Transverse colon (tissue), 4 donors: ENCODE measurements around the gene MECR. TPM values are rescaled to one million over a fixed set of nuclear protein-coding genes. Genes with fewer than 3 reads are reported as not detected.

ENCODE experiments used
- DNase-seq: peaks from one replicate; pipeline ENCODE4 v3.0.0-alpha.2; 2019
- H3K27ac ChIP-seq, 4 donors: fragments of 200-600 bp; sonication (generic); 2 replicates each; pipeline ENCODE4 v1.5.1; 2016 to 2018; ENCODE audit warnings: inconsistent platforms in 4 of 4
- H3K27me3 ChIP-seq: fragments of 200-600 bp; sonication (generic); 2 replicates; pipeline ENCODE4 v1.5.1; 2017; ENCODE audit warnings: inconsistent platforms
- H3K36me3 ChIP-seq, 4 donors: fragments of 200-600 bp; sonication (generic); 2 replicates each; pipeline ENCODE4 v1.5.1; 2017 to 2019; ENCODE audit warnings: inconsistent platforms in 4 of 4
- H3K4me1 ChIP-seq, 4 donors: fragments of 200-600 bp; sonication (generic); 2 replicates each; pipeline ENCODE4 v1.5.1; 2017 to 2020; ENCODE audit warnings: inconsistent platforms in 4 of 4
- H3K4me3 ChIP-seq, 4 donors: fragments of 200-600 bp; sonication (generic); 1 replicate in 1 of 4; 2 replicates in 3 of 4; pipeline versions ENCODE4 v1.5.1 to v1.6.1; 2017 to 2019; ENCODE audit warnings: inconsistent platforms in 4 of 4
- H3K9me3 ChIP-seq, 2 donors: fragments of 200-600 bp; sonication (generic); 2 replicates each; pipeline ENCODE4 v1.5.1; 2017 to 2019; ENCODE audit warnings: inconsistent platforms in 2 of 2
- CTCF ChIP-seq, 5 experiments: fragments of 200-600 bp in 3 of 5; fragments of 450-650 bp in 2 of 5; sonication (generic) in 3 of 5; IDR thresholded peaks; 1 replicate in 2 of 5; 2 replicates in 3 of 5; pipeline ENCODE4 v1.5.1; 2016 to 2017; ENCODE audit warnings: antibody characterized with exemption in 5 of 5, inconsistent platforms in 3 of 5, mild to moderate bottlenecking in 2 of 5, moderate library complexity in 1 of 5
- EP300 ChIP-seq: sonication (generic); formaldehyde crosslinking; IDR thresholded peaks from one replicate; pipeline ENCODE4 v1.6.1; 2017; ENCODE audit warnings: antibody characterized with exemption, low read depth
- POLR2A ChIP-seq: fragments of 450-650 bp; IDR thresholded peaks from one replicate; pipeline ENCODE4 v1.6.1; 2016; ENCODE audit warnings: antibody characterized with exemption, mild to moderate bottlenecking, moderate library complexity
- POLR2AphosphoS5 ChIP-seq, 3 donors: sonication (generic); formaldehyde crosslinking; IDR thresholded peaks; one replicate each; pipeline ENCODE4 v1.6.1; 2016; ENCODE audit warnings: antibody characterized with exemption in 3 of 3
- WGBS, 2 donors: methylation state at CpG; one replicate each; pipeline ENCODE4 v1.1.5; 2018; ENCODE audit warnings: low coverage in 1 of 2; 5-methylcytosine and 5-hydroxymethylcytosine counted together
- in situ Hi-C, 4 donors: fragments of 200-750 bp; cut with MboI; loops; one replicate each; pipeline versions ENCODE4 v1.15.0 to v1.15.1; 2017; ENCODE audit warnings: low sequenced_read_pairs in 3 of 4, low pct_ligation_motif_present in 1 of 4, low pct_unique_long_range_greater_than_20kb in 1 of 4
- intact Hi-C: fragments of 100-400 bp; cut with DNase I; formaldehyde crosslinking; loops from one replicate; pipeline ENCODE4 v1.15.1; 2023; ENCODE audit warnings: low total_unique reads
- total RNA-seq, 4 donors: library from RNA; depleted of rRNA; stranded (reverse); fragments of >200 nt; gene quantifications; one replicate each; pipeline ENCODE4 v1.1.0, GENCODE V29; 2016

Gene MECR
- total RNA-seq, 4 donors from 2014 or later: 5.2 to 16.0 (median 12.2) TPM; not detected in 1

GRCh38 chr1:29275435-29275834 is 44.7 kb upstream of the MECR start:
- Histone ChIP-seq H3K27me3 (no peaks in the 10 kb centered on the region), H3K36me3 (no peaks in the 10 kb centered on the region), H3K9me3 (no peaks in the 10 kb centered on the region), H3K4me1 (peaks cover 10 to 21% (median 15%) of the 10 kb centered on the region in 4 donors), H3K27ac (no peak overlapping the region), H3K4me3 (no peak overlapping the region)
- in situ Hi-C loops (no loop called here), intact Hi-C loops (no loop called here)
- no peak for TF ChIP-seq EP300
- no peak for TF ChIP-seq POLR2A
- TF ChIP-seq CTCF (IDR thresholded peaks at IDR 0.05): no peak
- no peak for TF ChIP-seq POLR2AphosphoS5 (IDR thresholded peaks at IDR 0.05)
- no peak for DNase-seq
- 81 to 92% methylated on average over 6 to 14 of the region's 14 CpGs for WGBS, 2 donors

GRCh38 chr1:29272147-29272907 is 41.6 kb upstream of the MECR start:
- Histone ChIP-seq H3K4me3 (no peak overlapping the region), H3K4me1 (peaks cover 10 to 26% (median 16%) of the 10 kb centered on the region in 4 donors), H3K27me3 (no peaks in the 10 kb centered on the region), H3K27ac (peak overlapping the region in 2 of 4 donors; percentile 33 to 38), H3K9me3 (no peaks in the 10 kb centered on the region), H3K36me3 (no peaks in the 10 kb centered on the region)
- intact Hi-C loops: no loop called here
- in situ Hi-C loops: loop anchor here in 2 of 4 donors (25.0 kb wide), 2 partner anchors 515 to 815 kb away; no protein-coding TSS in a partner anchor
- 79 to 94% methylated on average over 5 to 6 of the region's 6 CpGs for WGBS, 2 donors
- TF ChIP-seq CTCF (IDR thresholded peaks at IDR 0.05) (no peak), POLR2AphosphoS5 (IDR thresholded peaks at IDR 0.05) (no peak), POLR2A (no peak), EP300 (no peak)
- DNase-seq: no peak

GRCh38 chr1:29271724-29272123 is 41.0 kb upstream of the MECR start:
- DNase-seq: peak; percentile 84
- no peaks in the 10 kb centered on the region for H3K27me3 ChIP-seq
- H3K4me1 ChIP-seq: peaks cover 10 to 26% (median 16%) of the 10 kb centered on the region in 4 donors
- no peak overlapping the region for H3K4me3 ChIP-seq
- intact Hi-C loops: no loop called here
- H3K27ac ChIP-seq: peak overlapping the region in 3 of 4 donors; percentile 33 to 47 (median 38)
- TF ChIP-seq POLR2A (no peak), POLR2AphosphoS5 (IDR thresholded peaks at IDR 0.05) (peak in 2 of 3 donors; percentile 25 to 36), EP300 (no peak), CTCF (IDR thresholded peaks at IDR 0.05) (no peak)
- no peaks in the 10 kb centered on the region for H3K36me3 ChIP-seq
- WGBS, 2 donors: 12 to 44% methylated on average over 2 to 7 of the region's 7 CpGs
- H3K9me3 ChIP-seq: no peaks in the 10 kb centered on the region
- in situ Hi-C loops: loop anchor here in 2 of 4 donors (25.0 kb wide), 2 partner anchors 516 to 816 kb away; no protein-coding TSS in a partner anchor

GRCh38 chr1:29270929-29271521 is 40.3 kb upstream of the MECR start:
- DNase-seq: no peak
- 20 to 22% methylated on average over 2 to 3 of the region's 3 CpGs for WGBS, 2 donors
- Histone ChIP-seq H3K4me3 (no peak overlapping the region), H3K27me3 (no peaks in the 10 kb centered on the region), H3K36me3 (no peaks in the 10 kb centered on the region), H3K27ac (peak overlapping the region in 2 of 4 donors; percentile 33 to 47), H3K4me1 (peaks cover 10 to 26% (median 16%) of the 10 kb centered on the region in 4 donors), H3K9me3 (no peaks in the 10 kb centered on the region)
- intact Hi-C loops: no loop called here
- TF ChIP-seq EP300 (no peak), POLR2AphosphoS5 (IDR thresholded peaks at IDR 0.05) (no peak), POLR2A (no peak), CTCF (IDR thresholded peaks at IDR 0.05) (no peak)
- in situ Hi-C loops: loop anchor here in 2 of 4 donors (25.0 kb wide), 2 partner anchors 516 to 816 kb away; no protein-coding TSS in a partner anchor
